Large intestine (tissue), 3 donors: ENCODE measurements around the gene MYL12B. TPM values are rescaled to one million over a fixed set of nuclear protein-coding genes. Genes with fewer than 3 reads are reported as not detected.

ENCODE experiments used
- DNase-seq, 2 donors: peaks; one replicate each; pipeline versions ENCODE4 v3.0.0 to v3.0.0-alpha.2; 2013
- H3K27ac ChIP-seq: one replicate; pipeline ENCODE4 v1.5.1; 2013; ENCODE audit warnings: low read length
- H3K27me3 ChIP-seq: 2 replicates; pipeline ENCODE4 v1.6.1; 2013; ENCODE audit warnings: low read length; ENCODE audit not compliant: control insufficient read depth, insufficient read depth
- H3K36me3 ChIP-seq: 2 replicates; pipeline ENCODE4 v1.6.1; 2013; ENCODE audit warnings: low read length; ENCODE audit not compliant: control insufficient read depth, insufficient read depth
- H3K4me1 ChIP-seq: one replicate; pipeline ENCODE4 v1.6.1; 2013; ENCODE audit warnings: low read length; ENCODE audit not compliant: control insufficient read depth, insufficient read depth
- H3K4me3 ChIP-seq: one replicate; pipeline ENCODE4 v1.5.1; 2013; ENCODE audit warnings: low read length
- H3K9me3 ChIP-seq: one replicate; pipeline ENCODE4 v1.6.1; 2013; ENCODE audit warnings: mild to moderate bottlenecking, low read depth, low read length, moderate library complexity; ENCODE audit not compliant: control insufficient read depth
- WGBS: methylation state at CpG from one replicate; pipeline ENCODE4 v1.1.5; 2013; ENCODE audit warnings: low lambda C conversion rate; ENCODE audit not compliant: insufficient coverage; 5-methylcytosine and 5-hydroxymethylcytosine counted together
- polyA plus RNA-seq: library from polyadenylated mRNA; unstranded; fragments of 120-200 nt; gene quantifications from one replicate; pipeline ENCODE4 v1.2.1, GENCODE V29; 2013

Gene MYL12B
- polyA plus RNA-seq, 1 donor: 408 TPM

- no peak overlapping the region for H3K4me3 ChIP-seq
These were observed 62.0 kb downstream of the MYL12B start for GRCh38 chr18:3323900-3324299.

More at GRCh38 chr18:3323900-3324299, 62.0 kb downstream of the MYL12B start:
- H3K36me3 ChIP-seq: no peaks in the 10 kb centered on the region
- WGBS: 67% methylated on average over 4 of the region's 4 CpGs
- H3K9me3 ChIP-seq: no peaks in the 10 kb centered on the region
- DNase-seq: no peak
- no peaks in the 10 kb centered on the region for H3K27me3 ChIP-seq
- no peaks in the 10 kb centered on the region for H3K4me1 ChIP-seq
- no peak overlapping the region for H3K27ac ChIP-seq

Other genes with a start within 250 kb of the MYL12B start
- gene LPIN2, start 249.0 kb upstream of the MYL12B start, polyA plus RNA-seq: 54.1 TPM
- gene MYOM1, start 42.2 kb upstream of the MYL12B start, polyA plus RNA-seq: 8.7 TPM
- 280 TPM for gene MYL12A, start 14.3 kb upstream of the MYL12B start, polyA plus RNA-seq
- gene TGIF1, start 188.0 kb downstream of the MYL12B start, polyA plus RNA-seq: 63.5 TPM